ENCODE measurements around the gene FCRL1. TPM values are rescaled to one million over a fixed set of nuclear protein-coding genes. Genes with fewer than 3 reads are reported as not detected.

Gene FCRL1
- total and polyA plus RNA-seq, 2 donors (not counting 3 experiments of a cell fraction or from before 2014, with no cell fraction given) = not detected

GRCh38 chr1:157852476-157852875, 32.6 kb upstream of the FCRL1 start:
- DNase-seq (ENCODE audit: low read depth, low spot score) (no peak), FAIRE-seq (no peak)
- Histone ChIP-seq H3K4me3 (replicated peaks in 1 of 3; ENCODE audit: insufficient read depth in 1 of 3, low read depth in 1 of 3, low read length in 3 of 3) (no peak overlapping the region), H3K4me2 (ENCODE audit: insufficient read depth, low read length) (no peak overlapping the region), H3K36me3 (ENCODE audit: control insufficient read depth in 2 of 2, extremely low read depth in 1 of 2, insufficient read depth in 2 of 2, low read length in 2 of 2) (no peaks in the 10 kb centered on the region), H3K4me1 (ENCODE audit: control insufficient read depth, extremely low read depth, insufficient read depth, low read length) (no peaks in the 10 kb centered on the region), H3K27ac (ENCODE audit: insufficient read depth, low read depth, low read length) (no peak overlapping the region), H3K9ac (replicated peaks; ENCODE audit: extremely low read depth, insufficient read depth, low read length) (no peak overlapping the region), H3K79me2 (ENCODE audit: control insufficient read depth, insufficient read depth, low read length) (no peaks in the 10 kb centered on the region), H3K9me3 (replicated peaks; ENCODE audit: control insufficient read depth, insufficient read depth, low read length) (no peaks in the 10 kb centered on the region), H3K9me1 (replicated peaks; ENCODE audit: control insufficient read depth, extremely low read depth, insufficient read depth, low read length) (no peaks in the 10 kb centered on the region), H2AFZ (ENCODE audit: low read depth, low read length) (no peak overlapping the region), H4K20me1 (replicated peaks; ENCODE audit: control insufficient read depth, extremely low read depth, insufficient read depth, low read length) (no peaks in the 10 kb centered on the region), H3K27me3 (ENCODE audit: control insufficient read depth in 2 of 2, insufficient read depth in 2 of 2, low read length in 2 of 2) (no peaks in the 10 kb centered on the region)
- POLR2A ChIA-PET = no interaction called here
- BruUV-seq (replicated peaks) = no TSS peak
- TF ChIP-seq, protein P1, sequence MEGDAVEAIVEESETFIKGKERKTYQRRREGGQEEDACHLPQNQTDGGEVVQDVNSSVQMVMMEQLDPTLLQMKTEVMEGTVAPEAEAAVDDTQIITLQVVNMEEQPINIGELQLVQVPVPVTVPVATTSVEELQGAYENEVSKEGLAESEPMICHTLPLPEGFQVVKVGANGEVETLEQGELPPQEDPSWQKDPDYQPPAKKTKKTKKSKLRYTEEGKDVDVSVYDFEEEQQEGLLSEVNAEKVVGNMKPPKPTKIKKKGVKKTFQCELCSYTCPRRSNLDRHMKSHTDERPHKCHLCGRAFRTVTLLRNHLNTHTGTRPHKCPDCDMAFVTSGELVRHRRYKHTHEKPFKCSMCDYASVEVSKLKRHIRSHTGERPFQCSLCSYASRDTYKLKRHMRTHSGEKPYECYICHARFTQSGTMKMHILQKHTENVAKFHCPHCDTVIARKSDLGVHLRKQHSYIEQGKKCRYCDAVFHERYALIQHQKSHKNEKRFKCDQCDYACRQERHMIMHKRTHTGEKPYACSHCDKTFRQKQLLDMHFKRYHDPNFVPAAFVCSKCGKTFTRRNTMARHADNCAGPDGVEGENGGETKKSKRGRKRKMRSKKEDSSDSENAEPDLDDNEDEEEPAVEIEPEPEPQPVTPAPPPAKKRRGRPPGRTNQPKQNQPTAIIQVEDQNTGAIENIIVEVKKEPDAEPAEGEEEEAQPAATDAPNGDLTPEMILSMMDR (IDR thresholded peaks at IDR 0.05; ENCODE audit: extremely low read depth in 1 of 2, insufficient read depth in 1 of 2, low read depth in 1 of 2, low read length in 2 of 2) = no peak
- TF ChIP-seq POLR2A (IDR thresholded peaks at IDR 0.05; ENCODE audit: low read depth, low read length) = no peak
- TF ChIP-seq POLR2AphosphoS5 (IDR thresholded peaks at IDR 0.05; ENCODE audit: insufficient read depth, low read depth, low read length) = no peak
- TF ChIP-seq MYC (IDR thresholded peaks at IDR 0.05; ENCODE audit: low read depth, low read length) = no peak
- intact Hi-C loops (cut with micrococcal nuclease) (no loop called here), dilution Hi-C loops (cut with MboI; ENCODE audit: extremely low pct_ligation_motif_present, low sequenced_read_pairs) (no loop called here)
- CTCF ChIA-PET = no interaction called here

GRCh38 chr1:157849229-157849875, 29.4 kb upstream of the FCRL1 start:
- ChIA-PET POLR2A (no interaction called here), CTCF (no interaction called here)
- no TSS peak for BruUV-seq (replicated peaks)
- no peaks in the 10 kb centered on the region for H3K9me3 ChIP-seq (replicated peaks; ENCODE audit: control insufficient read depth, insufficient read depth, low read length)
- no peaks in the 10 kb centered on the region for H3K9me1 ChIP-seq (replicated peaks; ENCODE audit: control insufficient read depth, extremely low read depth, insufficient read depth, low read length)
- FAIRE-seq (no peak), DNase-seq (ENCODE audit: low read depth, low spot score) (no peak)
- H3K27ac ChIP-seq (ENCODE audit: insufficient read depth, low read depth, low read length) = no peak overlapping the region
- no peak overlapping the region for H3K4me3 ChIP-seq (replicated peaks in 1 of 3; ENCODE audit: insufficient read depth in 1 of 3, low read depth in 1 of 3, low read length in 3 of 3)
- no peaks in the 10 kb centered on the region for H4K20me1 ChIP-seq (replicated peaks; ENCODE audit: control insufficient read depth, extremely low read depth, insufficient read depth, low read length)
- no peaks in the 10 kb centered on the region for H3K27me3 ChIP-seq (ENCODE audit: control insufficient read depth in 2 of 2, insufficient read depth in 2 of 2, low read length in 2 of 2)
- no peaks in the 10 kb centered on the region for H3K36me3 ChIP-seq (ENCODE audit: control insufficient read depth in 2 of 2, extremely low read depth in 1 of 2, insufficient read depth in 2 of 2, low read length in 2 of 2)
- H3K9ac ChIP-seq (replicated peaks; ENCODE audit: extremely low read depth, insufficient read depth, low read length) = no peak overlapping the region
- TF ChIP-seq MYC (IDR thresholded peaks at IDR 0.05; ENCODE audit: low read depth, low read length) (no peak), POLR2A (IDR thresholded peaks at IDR 0.05; ENCODE audit: low read depth, low read length) (no peak), JUN (IDR thresholded peaks at IDR 0.05; ENCODE audit: borderline replicate concordance, insufficient read depth, insufficient read length, low read depth) (no peak), MAX (IDR thresholded peaks at IDR 0.05; ENCODE audit: insufficient read depth, insufficient read length) (no peak), POLR2AphosphoS5 (IDR thresholded peaks at IDR 0.05; ENCODE audit: insufficient read depth, low read depth, low read length) (no peak), GATA2 (IDR thresholded peaks at IDR 0.05; ENCODE audit: insufficient read depth, insufficient read length, low read depth, low read length) (no peak)
- TF ChIP-seq, protein P1 (IDR thresholded peaks at IDR 0.05; ENCODE audit: extremely low read depth in 1 of 2, insufficient read depth in 1 of 2, low read depth in 1 of 2, low read length in 2 of 2) = no peak
- dilution Hi-C loops (cut with MboI; ENCODE audit: extremely low pct_ligation_motif_present, low sequenced_read_pairs) = no loop called here
- no peaks in the 10 kb centered on the region for H3K4me1 ChIP-seq (ENCODE audit: control insufficient read depth, extremely low read depth, insufficient read depth, low read length)
- no peaks in the 10 kb centered on the region for H3K79me2 ChIP-seq (ENCODE audit: control insufficient read depth, insufficient read depth, low read length)
- H2AFZ ChIP-seq (ENCODE audit: low read depth, low read length) = no peak overlapping the region
- H3K4me2 ChIP-seq (ENCODE audit: insufficient read depth, low read length) = no peak overlapping the region
- intact Hi-C loops (cut with micrococcal nuclease) = no loop called here
